Activated CD4-positive, alpha-beta T cell treated with anti-CD3 and anti-CD28 coated beads, Interleukin-2, amount 50 U/mL, for 24 hours (primary cell): ENCODE data around the gene NFIX.

Experiments
- DNase-seq, 2 donors: peaks; one replicate each; pipeline ENCODE4 v3.0.0-alpha.2; 2020; ENCODE audit warnings: low read depth in 1 of 2, low spot score in 1 of 2

Gene NFIX

DNA sequence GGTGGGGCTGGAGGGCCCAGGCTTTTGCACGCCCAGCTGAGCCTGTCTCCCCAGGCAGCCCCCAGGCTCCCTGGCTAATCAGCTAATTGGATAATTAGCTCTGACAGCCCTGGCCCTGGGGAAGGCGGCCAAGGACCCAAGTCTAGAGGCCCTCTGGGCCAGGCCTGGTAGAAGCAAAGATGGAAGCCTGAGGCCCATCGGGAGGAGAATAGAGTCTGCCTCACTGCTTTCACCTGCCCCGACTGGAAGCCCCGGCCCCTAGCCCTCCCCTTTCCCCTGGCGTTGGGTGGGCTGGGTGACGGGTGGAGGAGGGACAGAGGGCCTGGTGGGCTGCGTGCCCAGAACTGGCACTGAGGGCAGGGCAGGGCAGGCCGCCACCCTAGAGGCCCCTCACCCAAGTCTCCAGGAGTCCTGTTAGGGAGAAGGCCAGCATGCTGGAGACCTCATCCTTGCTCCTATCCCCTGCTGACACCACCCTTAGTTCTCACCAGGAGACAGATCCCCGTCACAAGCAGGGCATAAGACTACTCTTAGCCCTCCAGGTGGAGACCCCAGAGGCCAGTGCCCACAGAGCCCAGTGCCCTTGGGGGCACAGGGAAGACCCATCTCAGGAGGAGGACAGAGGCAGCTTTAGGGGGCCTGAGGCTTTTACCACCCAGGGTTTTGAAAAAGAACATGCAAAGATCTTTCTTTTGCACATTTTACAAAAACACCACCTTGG lies 95.4 kb downstream of the NFIX start:
- no peak for DNase-seq

DNA sequence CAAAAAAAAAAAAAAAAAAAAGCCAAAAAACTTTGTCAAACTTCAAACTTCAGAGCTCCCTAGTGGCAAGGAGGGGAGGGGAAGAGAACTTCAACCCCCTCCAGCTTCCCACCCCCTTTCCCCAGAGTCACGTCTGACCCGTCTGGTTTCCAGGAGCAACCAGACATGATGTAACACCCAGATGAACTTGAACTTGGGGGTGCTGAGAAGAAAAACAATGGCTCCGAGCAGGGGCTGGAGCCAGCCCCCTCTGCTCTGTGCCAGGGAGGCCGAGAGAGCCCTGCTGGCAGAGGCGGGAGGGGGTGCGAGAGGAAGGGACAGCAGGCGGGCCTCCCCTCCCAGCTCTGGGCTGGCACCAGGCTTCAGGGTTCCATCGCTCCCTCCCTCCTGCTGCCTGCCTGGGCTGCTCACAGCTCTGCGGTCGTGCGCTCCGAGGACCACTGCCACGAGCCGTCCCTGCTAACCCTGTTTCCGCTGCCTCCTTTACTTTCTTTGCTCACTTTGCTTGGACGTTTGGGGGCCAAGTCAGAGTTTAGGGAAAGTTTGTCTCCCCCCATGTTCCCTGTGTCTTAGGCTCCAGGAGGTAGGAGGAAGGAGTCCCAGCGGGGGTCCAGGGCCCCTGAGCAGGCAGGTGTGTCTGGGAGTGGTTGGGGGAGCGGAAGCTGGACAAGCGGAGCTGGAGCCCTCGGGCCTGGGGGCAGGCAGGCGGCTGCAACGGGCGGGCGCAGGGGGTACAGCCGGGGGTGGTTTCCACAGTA lies 96.3 kb downstream of the NFIX start:
- DNase-seq: no peak

DNA sequence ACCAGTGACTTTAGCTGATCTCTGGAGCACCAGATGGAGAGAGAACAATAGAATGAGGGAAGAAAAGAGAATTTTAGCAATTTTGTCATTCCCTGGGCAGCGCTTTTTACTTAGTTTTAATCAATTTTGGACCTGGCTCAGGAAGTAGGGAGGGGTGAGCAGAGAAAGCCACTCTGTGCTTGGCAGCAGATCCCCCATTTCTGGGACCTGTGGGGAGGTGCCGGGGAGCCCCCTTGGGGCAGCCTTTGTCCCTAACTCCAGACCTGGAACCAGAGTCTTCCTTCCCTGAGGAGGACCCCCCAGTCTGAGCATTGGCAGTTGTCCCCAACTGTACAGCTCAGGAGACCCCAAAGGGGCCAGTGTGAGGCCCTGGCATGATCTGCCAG lies 96.9 kb downstream of the NFIX start:
- no peak for DNase-seq

DNA sequence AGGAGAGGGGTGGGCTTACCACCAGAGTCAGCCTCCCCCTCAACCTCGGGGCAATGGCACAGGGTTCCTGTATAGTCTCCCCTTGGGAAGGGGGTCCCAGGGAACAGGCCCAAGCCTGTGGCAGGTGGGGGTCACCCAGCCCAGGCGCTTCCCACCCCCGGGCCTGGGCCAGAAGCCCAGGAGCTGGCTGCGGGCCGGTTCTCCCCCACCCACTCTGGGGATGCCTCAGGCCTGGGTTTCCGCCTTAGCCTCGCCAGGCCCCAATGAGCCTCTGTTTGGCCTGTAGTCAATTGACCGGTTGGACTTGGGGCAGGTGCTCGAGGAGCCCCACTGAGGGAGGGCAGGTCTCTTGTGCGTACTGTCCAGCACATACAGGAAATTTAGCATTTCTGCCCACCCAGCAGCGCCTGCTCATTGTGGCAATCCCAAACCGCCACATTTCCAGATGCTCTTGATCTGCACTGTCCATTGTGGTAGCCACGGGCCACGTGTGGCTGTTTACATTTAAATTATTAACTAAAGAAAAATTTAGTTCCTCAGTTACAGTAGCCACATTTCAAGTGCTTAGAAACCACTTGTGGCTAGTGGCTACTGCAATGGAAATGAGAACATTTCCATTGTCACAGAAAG lies 97.4 kb downstream of the NFIX start:
- DNase-seq: no peak

DNA sequence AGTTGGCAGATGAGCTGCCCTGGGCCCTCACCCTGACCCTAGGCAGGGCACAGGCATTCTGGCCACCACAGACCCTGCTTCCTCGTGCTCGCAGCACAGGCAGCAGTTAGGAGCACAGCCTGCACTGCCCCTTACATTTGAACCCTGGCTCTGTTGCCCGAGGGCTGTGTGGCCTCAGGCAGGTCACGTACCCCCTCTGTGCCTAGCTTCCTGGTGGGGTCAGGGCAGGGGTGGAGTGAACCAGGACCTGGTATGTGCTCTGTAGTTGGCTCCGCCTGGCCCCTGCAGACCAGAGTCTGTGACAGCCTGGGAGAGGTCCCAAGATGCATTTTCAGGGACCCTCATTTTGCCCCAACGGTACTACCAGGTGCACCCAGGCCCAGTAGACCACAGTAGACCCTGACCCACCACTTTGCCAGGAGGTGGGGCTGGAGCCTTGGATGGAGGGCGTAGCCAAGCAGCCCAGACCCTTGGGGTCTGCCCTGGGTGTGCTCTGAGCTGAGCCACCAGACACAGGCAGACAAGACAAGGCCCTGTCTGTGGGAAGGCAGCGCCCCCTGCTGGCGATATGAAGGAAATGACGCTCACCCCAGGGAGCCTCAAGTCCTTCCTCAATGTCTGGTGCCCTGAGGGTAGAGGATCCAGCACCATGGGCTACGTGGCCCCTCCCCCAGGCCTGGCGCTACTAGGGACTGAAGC lies 98.3 kb downstream of the NFIX start:
- peak; percentile 67 to 72 for DNase-seq

DNA sequence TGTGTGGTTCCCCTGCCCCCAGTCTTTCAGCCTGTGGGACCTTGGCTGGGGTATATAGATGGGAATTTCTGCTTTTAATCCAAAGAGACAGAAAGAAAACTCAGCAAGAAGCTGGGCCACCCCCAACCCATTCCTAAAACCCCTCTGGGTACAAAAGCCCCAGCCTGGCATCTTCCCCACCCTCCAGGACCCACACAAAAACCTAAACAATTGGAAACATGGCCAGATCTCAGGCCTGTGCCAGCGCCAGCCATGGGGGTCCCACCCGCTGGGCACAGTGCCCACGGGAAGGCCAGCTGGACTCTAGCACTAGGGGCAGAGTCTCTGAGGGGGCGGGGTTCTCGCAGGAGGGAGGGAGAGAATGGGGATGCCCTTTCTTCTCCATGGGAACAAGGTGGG lies 98.8 kb downstream of the NFIX start:
- DNase-seq: no peak

DNA sequence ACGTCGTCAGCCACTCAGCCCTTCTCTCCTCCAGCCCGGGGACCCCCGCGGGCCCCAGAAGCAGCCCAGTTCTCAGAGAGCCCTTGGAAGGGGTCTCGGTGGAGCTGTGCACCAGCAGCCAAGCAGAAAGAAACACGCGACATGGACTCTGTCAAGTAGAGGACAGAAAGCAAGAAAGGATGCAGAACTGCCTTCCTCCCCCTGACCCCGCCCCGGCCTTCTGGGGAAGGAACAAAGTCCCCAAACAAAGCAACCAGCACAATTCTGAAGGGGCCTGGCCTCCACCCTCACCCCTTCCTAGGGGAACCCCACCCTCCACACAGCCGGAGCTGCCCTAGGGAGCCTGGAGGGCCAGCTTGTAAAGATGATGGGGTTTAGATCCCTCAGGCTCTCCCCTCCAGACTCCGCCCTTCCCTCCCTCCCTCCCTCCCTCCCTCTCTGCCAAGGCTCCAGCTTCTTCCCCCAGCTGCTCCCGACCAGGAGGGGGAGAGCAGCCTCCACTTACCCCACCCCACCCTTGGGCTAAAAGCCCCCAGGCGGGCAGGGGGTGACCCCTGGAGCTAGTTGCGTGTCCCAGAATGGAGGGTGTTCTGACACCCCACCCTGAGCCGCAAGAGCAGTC lies 99.6 kb downstream of the NFIX start:
- no peak for DNase-seq

DNA sequence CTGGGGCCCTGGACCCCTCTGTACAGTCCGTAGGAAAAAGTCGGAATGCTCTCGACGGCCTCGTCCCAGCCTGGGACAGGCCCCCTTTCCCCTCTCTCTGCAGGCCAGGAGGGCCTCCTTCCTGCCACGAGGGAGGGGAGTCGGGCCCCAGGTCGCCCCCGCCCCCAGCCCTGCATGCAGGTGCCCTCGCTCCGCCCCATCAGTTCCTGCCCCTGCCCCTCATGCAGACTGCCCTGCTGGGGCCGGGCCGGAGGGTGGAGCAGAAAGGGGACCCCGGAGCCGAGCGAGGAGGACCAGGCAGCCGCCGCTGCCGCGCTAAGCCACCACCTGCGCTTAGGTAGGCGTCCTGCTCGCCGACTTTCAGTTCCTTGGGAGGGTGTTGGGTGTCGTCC lies 100.1 kb downstream of the NFIX start:
- no peak for DNase-seq

DNA sequence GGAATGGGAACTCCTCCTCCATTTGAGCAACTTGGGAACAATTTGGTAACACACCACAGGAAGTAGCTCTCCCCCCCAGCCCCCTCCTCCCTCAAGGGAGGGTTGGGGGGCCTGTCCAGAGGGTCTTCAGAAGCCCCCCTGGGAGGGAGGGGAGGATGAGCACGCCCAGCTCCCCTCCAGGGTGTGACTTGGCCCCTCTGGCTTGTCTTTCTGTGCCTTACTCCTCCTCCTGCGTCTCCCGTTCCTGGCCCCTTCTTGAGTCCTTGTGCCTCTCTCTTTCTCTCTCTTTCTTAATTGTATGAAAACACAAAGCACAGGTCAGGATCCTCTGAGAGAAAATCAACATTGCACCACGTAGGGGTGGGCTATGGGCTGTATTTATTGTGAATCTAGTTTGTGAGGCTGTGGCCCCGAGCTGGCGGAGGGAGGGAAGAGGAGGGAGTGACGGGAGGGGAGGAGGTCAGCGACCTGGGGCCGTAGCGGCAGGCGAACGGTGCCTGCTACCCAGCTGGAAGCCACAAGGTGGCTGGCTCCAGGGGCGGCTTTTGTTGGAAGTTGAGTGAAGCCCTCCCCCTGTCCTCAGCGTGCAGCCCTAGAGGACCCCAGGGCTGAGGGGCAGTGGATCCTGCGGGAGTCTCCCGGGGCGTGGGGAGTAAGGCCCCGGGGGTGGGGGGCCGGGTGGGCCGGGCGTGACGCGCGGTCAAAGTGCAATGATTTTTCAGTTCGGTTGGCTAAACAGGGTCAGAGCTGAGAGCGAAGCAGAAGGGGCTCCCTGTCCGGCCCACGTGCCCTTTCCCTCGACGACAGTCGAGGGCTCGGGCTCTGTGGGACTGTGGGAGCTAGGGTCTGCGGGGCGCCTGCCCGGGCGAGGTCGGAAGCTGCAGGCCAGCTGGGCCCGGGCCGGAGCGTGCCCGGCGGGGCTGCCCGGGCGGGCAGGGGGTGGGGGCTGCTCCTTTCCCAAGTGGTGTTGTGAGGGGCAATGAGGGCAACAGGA lies 101.0 kb downstream of the NFIX start:
- DNase-seq: no peak

DNA sequence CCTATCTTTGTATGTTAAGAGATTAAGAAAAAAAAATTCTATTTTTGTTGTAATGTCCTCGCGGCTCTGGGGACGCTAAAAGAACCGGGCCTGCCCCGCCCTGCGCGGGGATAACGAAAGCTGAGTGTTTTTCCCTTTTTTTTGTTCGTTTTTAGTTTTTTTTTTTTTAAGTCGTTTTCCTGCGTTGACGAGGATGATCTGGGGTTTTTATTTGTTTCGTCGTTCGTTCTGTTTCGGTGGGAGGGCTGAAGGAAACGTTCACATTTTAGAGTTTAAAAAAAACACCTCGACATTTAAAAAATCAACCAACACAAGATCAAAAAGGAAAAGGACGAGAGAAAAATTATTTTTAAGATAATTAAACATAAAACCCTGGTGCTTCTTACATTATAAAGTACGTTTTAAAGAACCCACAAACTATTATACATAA lies 101.8 kb downstream of the NFIX start:
- DNase-seq: no peak

DNA sequence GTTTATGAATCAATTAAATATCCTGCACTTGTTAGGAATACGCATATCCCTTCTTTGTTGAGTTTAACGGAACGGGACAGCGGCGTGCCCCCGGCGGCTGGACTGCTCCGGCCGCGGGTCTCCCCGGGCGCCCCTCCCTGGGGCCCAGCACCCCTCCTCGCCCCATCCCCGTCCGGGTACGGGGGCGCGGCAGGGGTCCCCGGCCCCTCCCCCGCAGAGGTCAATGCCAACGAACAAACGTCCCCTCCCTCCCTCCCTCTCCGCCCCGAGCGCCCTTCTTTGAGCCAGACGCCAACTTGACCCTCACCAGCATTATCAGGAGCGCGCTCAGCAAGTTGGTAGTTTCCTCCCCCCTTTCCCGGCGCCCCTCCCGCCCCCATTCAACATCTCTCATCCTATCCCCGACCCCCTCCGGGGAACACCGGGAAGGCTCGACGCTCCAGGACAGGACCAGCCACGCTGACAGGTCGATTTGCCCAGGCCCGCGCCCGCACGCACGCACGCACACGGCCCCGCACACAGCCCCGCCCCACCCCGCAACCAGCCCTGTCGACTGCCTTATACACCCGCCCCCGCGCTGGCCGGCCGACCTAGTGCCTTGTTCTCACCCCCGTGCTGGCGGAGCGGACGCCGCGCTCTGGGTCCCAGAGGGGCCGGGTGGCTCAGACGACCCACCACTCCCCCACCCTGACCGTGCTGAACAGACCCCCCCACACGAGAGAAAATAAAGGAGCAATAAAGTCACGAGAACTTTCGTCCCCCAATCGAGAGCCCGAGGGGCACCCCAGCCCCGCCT lies 102.4 kb downstream of the NFIX start:
- DNase-seq: no peak

DNA sequence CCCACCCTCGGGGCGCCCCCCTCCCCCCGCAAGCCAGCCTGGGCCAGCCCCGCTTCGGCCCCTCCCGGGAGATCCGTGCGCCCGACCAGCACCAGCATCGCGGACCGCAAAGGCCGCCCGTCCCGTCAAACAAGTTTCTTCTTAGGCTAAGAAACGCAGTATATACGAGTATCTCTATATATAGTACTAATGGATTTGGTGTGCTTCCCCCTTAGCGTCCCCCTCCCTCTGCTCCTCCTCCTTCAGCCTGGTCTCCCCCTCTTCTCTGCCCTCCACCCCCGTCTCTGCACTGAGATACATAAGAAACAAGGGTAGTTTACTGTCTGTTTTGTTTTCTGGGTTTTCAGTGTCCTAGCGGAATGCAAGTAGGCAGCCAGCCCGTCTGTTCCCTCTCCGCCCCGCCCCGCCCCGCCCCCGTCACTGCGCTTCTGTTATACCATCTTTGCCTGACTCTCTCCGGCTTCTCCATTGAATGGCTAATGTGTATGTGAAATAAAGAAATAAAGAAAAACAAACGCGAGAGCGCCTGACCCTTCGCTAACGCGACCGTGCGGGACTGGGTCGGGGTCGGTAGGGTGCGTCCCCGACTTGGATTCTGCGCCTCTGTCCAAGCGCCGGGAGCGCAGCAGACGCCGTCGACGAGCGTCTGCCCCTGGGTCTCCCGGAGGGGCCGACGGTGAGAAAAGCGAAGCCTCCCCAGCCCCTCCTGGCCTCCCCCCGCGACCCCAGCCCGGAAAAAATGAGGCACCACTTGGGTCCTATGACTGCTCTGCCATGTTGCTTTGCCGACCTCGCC lies 103.2 kb downstream of the NFIX start:
- DNase-seq: no peak

DNA sequence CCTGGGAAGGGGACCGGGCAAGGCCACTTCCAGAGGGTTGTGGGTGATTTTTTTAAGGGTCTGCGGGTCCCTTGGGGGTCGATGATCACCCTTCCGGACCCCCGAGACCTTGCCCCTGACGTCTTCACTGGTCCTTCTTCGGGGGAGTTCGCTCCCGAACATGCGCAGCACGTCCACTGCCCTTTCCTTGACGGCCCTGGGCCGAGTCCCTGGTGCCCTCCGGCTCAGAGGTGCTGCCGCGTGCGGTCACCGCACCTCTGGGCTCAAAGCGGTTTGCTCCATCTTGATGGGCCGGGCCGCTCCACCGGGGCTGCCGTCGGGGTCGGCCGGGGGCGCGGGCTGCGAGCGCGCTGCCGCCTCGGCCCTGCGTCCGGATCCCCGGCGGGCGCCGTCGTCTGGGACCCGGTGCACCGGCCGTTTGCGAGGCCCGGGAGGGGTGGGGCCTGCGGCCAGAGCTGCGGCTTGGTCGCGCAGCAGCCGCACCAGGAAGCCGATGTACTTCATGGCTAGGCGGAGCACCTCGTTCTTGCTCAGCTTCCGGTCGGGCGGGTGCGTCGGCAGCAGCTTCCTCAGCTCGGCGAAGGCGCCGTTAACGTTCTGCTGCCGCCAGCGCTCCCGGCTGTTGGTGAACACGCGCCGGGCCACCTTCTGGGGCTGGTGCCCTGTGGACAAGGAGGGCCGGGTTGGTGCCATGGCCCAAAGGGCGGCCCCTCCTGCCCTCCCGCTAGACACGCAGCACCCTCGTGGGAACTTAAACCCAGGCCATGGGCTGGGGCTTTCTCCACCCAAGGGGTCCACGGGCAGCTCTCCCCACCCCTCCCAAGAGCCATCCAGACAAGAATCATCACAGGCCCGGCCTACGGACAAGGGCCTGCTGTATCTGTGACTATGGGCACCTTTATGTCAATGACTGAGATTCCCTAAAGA lies 104.1 kb downstream of the NFIX start:
- no peak for DNase-seq

DNA sequence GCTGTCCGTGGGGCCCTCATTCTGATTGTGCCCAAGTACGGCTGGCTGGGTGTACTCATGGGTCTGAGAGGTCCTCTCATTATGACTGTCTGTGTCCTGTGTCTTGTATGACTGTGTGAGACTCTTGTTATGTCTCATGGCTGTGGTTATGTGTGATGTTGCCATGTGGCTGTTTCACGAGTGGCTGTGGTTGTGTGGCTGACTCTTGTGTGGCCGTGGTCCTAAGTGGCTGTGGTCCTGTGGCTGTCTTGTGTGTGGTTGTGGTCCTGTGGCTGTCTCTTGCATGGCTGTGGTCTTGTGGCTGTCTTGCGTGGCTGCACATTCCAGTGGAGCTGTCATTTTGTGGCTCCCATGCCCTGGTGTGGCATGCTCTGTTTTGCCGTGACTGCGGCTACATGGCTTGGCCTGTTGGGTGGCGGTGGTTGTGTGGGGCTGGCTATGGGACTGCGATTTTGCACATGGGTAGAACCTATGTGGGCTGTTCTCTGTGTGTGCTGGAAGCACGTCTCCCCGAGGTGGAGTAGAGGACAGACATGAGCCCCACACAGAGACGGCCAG lies 104.8 kb downstream of the NFIX start:
- peak in 1 of 2 donors; percentile 57 for DNase-seq

DNA sequence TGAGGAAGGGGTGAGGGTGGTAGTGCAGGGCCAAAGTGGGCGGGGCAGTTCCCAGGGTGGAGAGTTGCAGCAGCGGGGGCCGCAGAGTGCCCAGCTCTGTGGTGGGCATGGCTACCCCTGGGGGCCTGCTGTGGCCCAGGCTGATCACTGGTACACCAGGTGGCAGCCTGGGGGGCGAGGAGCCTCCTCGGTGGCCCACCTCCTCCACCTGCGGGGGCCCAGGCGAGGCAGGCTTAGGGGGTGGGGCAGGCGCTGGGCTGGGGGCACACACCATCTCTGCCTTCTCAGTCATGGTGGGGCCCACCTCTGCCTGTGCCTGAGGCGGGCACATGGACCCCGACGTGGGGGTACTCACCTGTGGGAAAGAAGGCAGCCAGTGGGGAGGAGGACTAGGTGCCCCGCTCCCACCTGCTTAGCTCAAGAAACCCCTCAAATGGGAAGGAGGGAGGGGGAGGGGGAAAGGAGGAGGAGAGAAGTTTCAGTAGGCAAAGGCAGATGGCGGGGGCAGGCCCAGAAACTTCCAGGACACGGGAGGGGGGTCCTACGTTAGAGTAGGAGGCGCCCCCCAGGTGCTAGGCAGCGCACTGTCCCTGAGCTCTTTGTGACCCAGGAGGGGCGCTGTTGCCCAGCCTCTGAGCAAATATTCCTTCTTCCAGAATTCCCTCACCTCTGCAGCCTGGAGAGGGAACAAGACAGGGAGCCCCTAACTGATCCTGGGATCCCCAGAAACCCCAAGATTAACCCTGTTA lies 105.7 kb downstream of the NFIX start:
- no peak for DNase-seq
